GM13976 (cell line): ENCODE measurements around the gene COL4A1.

Source experiments
- DNase-seq: peaks from one replicate; pipeline ENCODE4 v3.0.0; 2012; ENCODE audit warnings: low spot score
- in situ Hi-C: fragments of 300-500 bp; cut with MboI; formaldehyde crosslinking; loops from one replicate; pipeline ENCODE4 v1.12.0; 2022; ENCODE audit warnings: low sequenced_read_pairs, mixed read lengths, inconsistent platforms; ENCODE audit not compliant: unreplicated experiment
- TF ChIP-seq, protein P1 (sequence below): IDR thresholded peaks from 2 replicates; pipeline ENCODE4 v1.5.1; 2012; ENCODE audit warnings: borderline replicate concordance, mild to moderate bottlenecking; ENCODE audit not compliant: insufficient read depth; ENCODE audit errors: extremely low read depth, missing control alignments, control extremely low read depth

The COL4A1 gene

GRCh38 chr13:110138700-110139036 lies 168.3 kb downstream of the COL4A1 start:
- in situ Hi-C loops, result no loop called here
- TF ChIP-seq, protein P1, sequence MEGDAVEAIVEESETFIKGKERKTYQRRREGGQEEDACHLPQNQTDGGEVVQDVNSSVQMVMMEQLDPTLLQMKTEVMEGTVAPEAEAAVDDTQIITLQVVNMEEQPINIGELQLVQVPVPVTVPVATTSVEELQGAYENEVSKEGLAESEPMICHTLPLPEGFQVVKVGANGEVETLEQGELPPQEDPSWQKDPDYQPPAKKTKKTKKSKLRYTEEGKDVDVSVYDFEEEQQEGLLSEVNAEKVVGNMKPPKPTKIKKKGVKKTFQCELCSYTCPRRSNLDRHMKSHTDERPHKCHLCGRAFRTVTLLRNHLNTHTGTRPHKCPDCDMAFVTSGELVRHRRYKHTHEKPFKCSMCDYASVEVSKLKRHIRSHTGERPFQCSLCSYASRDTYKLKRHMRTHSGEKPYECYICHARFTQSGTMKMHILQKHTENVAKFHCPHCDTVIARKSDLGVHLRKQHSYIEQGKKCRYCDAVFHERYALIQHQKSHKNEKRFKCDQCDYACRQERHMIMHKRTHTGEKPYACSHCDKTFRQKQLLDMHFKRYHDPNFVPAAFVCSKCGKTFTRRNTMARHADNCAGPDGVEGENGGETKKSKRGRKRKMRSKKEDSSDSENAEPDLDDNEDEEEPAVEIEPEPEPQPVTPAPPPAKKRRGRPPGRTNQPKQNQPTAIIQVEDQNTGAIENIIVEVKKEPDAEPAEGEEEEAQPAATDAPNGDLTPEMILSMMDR, result no peak
- DNase-seq, result no peak

GRCh38 chr13:110138010-110138699 lies 168.8 kb downstream of the COL4A1 start:
- peak; percentile 71 for DNase-seq
- in situ Hi-C loops, result no loop called here
- TF ChIP-seq, protein P1, result no peak

DNA sequence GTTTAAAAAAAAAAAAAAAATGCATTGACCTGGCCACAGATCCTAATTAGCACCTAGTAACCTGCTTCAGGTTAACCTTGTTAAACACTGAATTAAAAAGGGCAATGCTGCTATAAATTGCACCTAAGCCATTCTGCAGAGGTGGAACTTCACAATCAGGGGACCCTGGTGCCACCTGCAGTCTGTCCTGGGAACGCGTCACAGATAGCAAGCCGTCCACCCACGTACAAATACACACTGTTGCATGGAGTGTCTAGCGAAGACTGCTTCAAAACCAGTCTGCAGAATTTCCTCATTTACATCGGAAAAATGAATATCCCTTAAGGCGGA lies 169.3 kb downstream of the COL4A1 start:
- TF ChIP-seq, protein P1, result no peak
- peak; percentile 77 for DNase-seq
- in situ Hi-C loops, result no loop called here

GRCh38 chr13:110136660-110137585 lies 170.0 kb downstream of the COL4A1 start:
- DNase-seq, result no peak
- TF ChIP-seq, protein P1, result no peak
- in situ Hi-C loops, result no loop called here

- DNase-seq, result no peak
- TF ChIP-seq, protein P1, result no peak
- in situ Hi-C loops, result no loop called here
Measured at GRCh38 chr13:110135977-110136597, 170.9 kb downstream of the COL4A1 start.

- no peak for DNase-seq
- in situ Hi-C loops, result no loop called here
- TF ChIP-seq, protein P1, result no peak
Measured at GRCh38 chr13:110134801-110135200, 172.2 kb downstream of the COL4A1 start.
